K562 (cell line): Measurements from ENCODE around the gene PARPBP. TPM values are rescaled to one million over a fixed set of nuclear protein-coding genes. Genes with fewer than 3 reads are reported as not detected.

Experiments
- ATAC-seq: fragments of 200-7000 bp; cut with Tn5 transposase; 3 replicates; pipeline ENCODE4 v1.9.1; 2020; ENCODE audit warnings: moderate library complexity
- BruUV-seq: library from RNA; stranded (reverse); fragments of 400-500 nt; replicated peaks from 2 replicates; lab custom pipeline; 2021; lab: Mats Ljungman, UMichigan
- CTCF ChIA-PET: fragments of 300-600 bp; formaldehyde crosslinking; extraction: SDS; loops from one replicate; lab custom pipeline; 2021; ENCODE audit warnings: low intra/inter-chr PET ratio; lab: Yijun Ruan, JAX
- POLR2A ChIA-PET: fragments of 300-600, 350-650 bp; sonication (Branson Sonifier 250); formaldehyde crosslinking; extraction: SDS; loops from one replicate; lab custom pipeline; 2021; ENCODE audit warnings: antibody characterized with exemption, inconsistent platforms; lab: Yijun Ruan, JAX
- DNase-seq, 4 experiments: peaks; one replicate each; pipeline versions ENCODE4 v3.0.0 to v3.0.0-alpha.2; 2011 to 2018; ENCODE audit warnings: low spot score in 3 of 4, mixed read lengths in 3 of 4; ENCODE audit errors: extremely low read depth in 1 of 4
- FAIRE-seq: peaks from 2 replicates; lab custom pipeline; 2011; peaks lifted over from hg19 to GRCh38; lab: Jason Lieb, UNC
- H2AFZ ChIP-seq: 2 replicates; pipeline ENCODE4 v1.6.0; 2011; ENCODE audit warnings: low read depth, low read length, control low read depth, inconsistent platforms
- H3K27ac ChIP-seq: fragments of 200-600 bp; 3 replicates; pipeline ENCODE4 v1.8.0; 2011; ENCODE audit warnings: low read depth, mild to moderate bottlenecking, control low read depth, inconsistent platforms, low read length, moderate library complexity, mixed read lengths; ENCODE audit errors: extremely low read depth
- H3K27me3 ChIP-seq, 2 experiments: fragments of 300-600 bp in 1 of 2; 2 replicates in 1 of 2; 3 replicates in 1 of 2; pipeline versions ENCODE4 v1.6.0 to v1.8.0; 2011; ENCODE audit warnings: inconsistent platforms in 2 of 2, low read length in 2 of 2, mild to moderate bottlenecking in 1 of 2, mixed read lengths in 1 of 2, moderate library complexity in 1 of 2; ENCODE audit not compliant: control insufficient read depth in 2 of 2, insufficient read depth in 2 of 2
- H3K36me3 ChIP-seq: fragments of 300-600 bp; 3 replicates; pipeline ENCODE4 v1.8.0; 2011; ENCODE audit warnings: mild to moderate bottlenecking, low read length, inconsistent platforms; ENCODE audit not compliant: control insufficient read depth, insufficient read depth
- H3K4me1 ChIP-seq, 2 experiments: fragments of 200-600 bp in 1 of 2; replicated peaks in 1 of 2; 2 replicates in 1 of 2; 3 replicates in 1 of 2; pipeline versions ENCODE4 v1.5.1 to v1.8.0; 2011; ENCODE audit warnings: inconsistent platforms in 2 of 2, low read length in 2 of 2, mild to moderate bottlenecking in 1 of 2, mixed read lengths in 1 of 2, moderate library complexity in 1 of 2; ENCODE audit not compliant: control insufficient read depth in 2 of 2, insufficient read depth in 2 of 2
- H3K4me2 ChIP-seq: 2 replicates; pipeline ENCODE4 v1.6.1; 2011; ENCODE audit warnings: low read length, control low read depth, inconsistent platforms, mixed read lengths; ENCODE audit not compliant: insufficient read depth
- H3K4me3 ChIP-seq: fragments of 200-600 bp; sonication (generic), shearing (Covaris generic); 2 replicates; pipeline ENCODE4 v1.5.1; 2016; ENCODE audit warnings: control low read depth, inconsistent platforms
- H3K79me2 ChIP-seq: fragments of 200-600 bp; 3 replicates; pipeline ENCODE4 v1.8.0; 2011; ENCODE audit warnings: low read length, inconsistent platforms; ENCODE audit not compliant: control insufficient read depth, insufficient read depth
- H3K9ac ChIP-seq, 2 experiments: 2 replicates each; pipeline versions ENCODE4 v1.6.0 to v1.6.1; 2011; ENCODE audit warnings: low read depth in 2 of 2, low read length in 2 of 2, control low read depth in 1 of 2, inconsistent platforms in 1 of 2, mild to moderate bottlenecking in 1 of 2, mixed read lengths in 1 of 2; ENCODE audit not compliant: insufficient read depth in 1 of 2
- H3K9me1 ChIP-seq: one replicate; pipeline ENCODE4 v1.6.0; 2011; ENCODE audit warnings: inconsistent platforms, mild to moderate bottlenecking, low read length, moderate library complexity; ENCODE audit not compliant: control insufficient read depth, insufficient read depth
- H3K9me3 ChIP-seq: replicated peaks from 2 replicates; pipeline ENCODE4 v1.5.1; 2011; ENCODE audit warnings: low read depth, low read length, inconsistent platforms; ENCODE audit not compliant: control insufficient read depth, insufficient read depth
- H4K20me1 ChIP-seq: replicated peaks from 2 replicates; pipeline ENCODE4 v1.6.1; 2011; ENCODE audit warnings: low read length, inconsistent platforms, mixed read lengths; ENCODE audit not compliant: control insufficient read depth, insufficient read depth
- C11orf30 ChIP-seq: fragments of 450-650 bp; IDR thresholded peaks from 2 replicates; pipeline ENCODE4 v1.6.1; 2016; ENCODE audit warnings: low read depth, mild to moderate bottlenecking
- ETS2 ChIP-seq: IDR thresholded peaks from 2 replicates; pipeline ENCODE4 v1.6.1; 2016; ENCODE audit warnings: borderline replicate concordance, missing genetic modification characterization, mild to moderate bottlenecking, moderate library complexity, missing compliant biosample characterization; ENCODE audit not compliant: poor library complexity, severe bottlenecking
- EWSR1 ChIP-seq: fragments of 450-650 bp; IDR thresholded peaks from 2 replicates; pipeline ENCODE4 v1.6.1; 2018; ENCODE audit warnings: borderline replicate concordance, mild to moderate bottlenecking, low read depth, moderate library complexity; ENCODE audit not compliant: partially characterized antibody
- GABPB2 ChIP-seq: fragments of 250-450 bp; sonication (Bioruptor Pico); conservative IDR thresholded peaks from 2 replicates; pipeline ENCODE4 v1.5.1; 2021; ENCODE audit warnings: mild to moderate bottlenecking
- IRF2 ChIP-seq: sonication (generic); formaldehyde crosslinking; IDR thresholded peaks from 2 replicates; pipeline ENCODE4 v1.8.1; 2022; ENCODE audit warnings: mild to moderate bottlenecking, missing genetic modification reagents
- PTBP1 ChIP-seq: fragments of 200-400 bp; formaldehyde crosslinking; IDR thresholded peaks from 2 replicates; pipeline ENCODE4 v1.6.1; 2017; ENCODE audit warnings: low read depth, low read length
- RBFOX2 ChIP-seq: fragments of 200-400 bp; formaldehyde crosslinking; IDR thresholded peaks from 2 replicates; pipeline ENCODE4 v1.6.1; 2017; ENCODE audit warnings: low read depth, mild to moderate bottlenecking, low read length, moderate library complexity
- SMAD2 ChIP-seq: fragments of 150-350 bp; IDR thresholded peaks from 2 replicates; pipeline ENCODE4 v1.6.1; 2014; ENCODE audit warnings: low read depth, mild to moderate bottlenecking, low read length
- ZNF785 ChIP-seq: fragments of 250-450 bp; sonication (Bioruptor Pico); IDR thresholded peaks from 2 replicates; pipeline ENCODE4 v1.4.0; 2020; ENCODE audit warnings: mild to moderate bottlenecking
- ZNF79 ChIP-seq: fragments of 250-450 bp; sonication (Bioruptor Pico); IDR thresholded peaks from 2 replicates; pipeline ENCODE4 v1.4.0; 2020; ENCODE audit warnings: low read depth, mild to moderate bottlenecking, moderate library complexity
- WGBS: fragments of 100-300 bp; shearing (Covaris generic); methylation state at CpG from one replicate; pipeline ENCODE4 v1.1.6; 2016; ENCODE audit warnings: low coverage, mixed read lengths; ENCODE audit not compliant: insufficient coverage; ENCODE audit errors: missing lambda C conversion rate; 5-methylcytosine and 5-hydroxymethylcytosine counted together
- in situ Hi-C: fragments of 300-500 bp; cut with MboI; formaldehyde crosslinking; loops from 4 replicates; pipeline ENCODE4 v1.15.0; 2018; ENCODE audit warnings: inconsistent platforms, mixed read lengths
- intact Hi-C: fragments of 100-400 bp; cut with micrococcal nuclease; formaldehyde crosslinking; loops from 2 replicates; pipeline ENCODE4 v1.14.2; 2022
- polyA plus RNA-seq, 8 experiments: library from polyadenylated mRNA; depleted of rRNA in 4 of 8; stranded (reverse) in 5 of 8; unstranded in 3 of 8; fragments of >200 nt; fragmentation: Nextera tagmentation in 2 of 8; fragmentation: Illumina TruSeq in 1 of 8; extraction: Ambion mirVana in 2 of 8; extraction: Trizol in 1 of 8; gene quantifications; 2 replicates each; pipeline versions ENCODE4 v1.2.1 to v1.2.3, GENCODE V29; 2011 to 2014; ENCODE audit warnings: inconsistent platforms in 1 of 8, missing spikeins in 1 of 8
- total RNA-seq, 7 experiments: library from RNA; depleted of rRNA in 6 of 7; stranded (reverse); fragments of >200 nt in 6 of 7; fragmentation: Illumina TruSeq in 2 of 7; extraction: Trizol in 2 of 7; gene quantifications; 2 replicates each; pipeline versions ENCODE4 v1.2.1 to v1.2.3, GENCODE V29; 2011 to 2021; ENCODE audit warnings: low replicate concordance in 1 of 7
- TF ChIP-seq, protein P1 (sequence below): fragments of 450-650 bp; formaldehyde crosslinking; IDR thresholded peaks from 2 replicates; pipeline ENCODE4 v1.4.0; 2020; ENCODE audit warnings: mild to moderate bottlenecking, mixed read lengths
- TF ChIP-seq, protein P2 (sequence below): sonication (generic); formaldehyde crosslinking; IDR thresholded peaks from 2 replicates; pipeline ENCODE4 v1.4.0; 2020; ENCODE audit warnings: mild to moderate bottlenecking, missing genetic modification reagents

Gene PARPBP
- total and polyA plus RNA-seq, 9 of the 15 experiments (the other 6 are each of a cell fraction or from before 2014, with no cell fraction given) = 26.1 to 62.5 (median 49.0) TPM

DNA sequence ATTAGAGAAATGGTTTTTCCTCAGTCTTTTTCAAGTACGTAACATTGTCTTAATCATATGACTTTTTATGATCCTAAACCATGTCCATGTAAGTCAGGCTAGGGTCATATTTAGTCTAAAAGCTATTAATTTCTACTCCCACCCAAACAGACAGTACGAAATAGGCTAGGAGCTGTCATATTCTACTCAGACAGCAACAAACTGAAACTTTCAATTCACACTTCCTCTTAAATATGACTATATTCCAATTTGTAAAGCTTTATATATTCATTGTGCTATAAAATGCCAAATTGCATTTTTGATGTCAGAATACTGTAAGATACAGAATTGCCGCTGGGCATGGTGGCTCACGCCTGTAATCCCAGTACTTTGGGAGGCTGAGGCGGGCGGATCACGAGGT is 3.6 kb upstream of the PARPBP start:
- Histone ChIP-seq H2AFZ (no peak overlapping the region), H3K4me2 (no peak overlapping the region), H3K36me3 (peaks cover 60% of the 10 kb centered on the region), H4K20me1 (no peaks in the 10 kb centered on the region), H3K4me1 (no peaks in the 10 kb centered on the region; a peak in 1 of 5 replicates), H3K9ac (no peak overlapping the region), H3K4me3 (no peak overlapping the region), H3K9me3 (no peaks in the 10 kb centered on the region), H3K27ac (no peak overlapping the region), H3K27me3 (no peaks in the 10 kb centered on the region), H3K9me1 (no peaks in the 10 kb centered on the region), H3K79me2 (peaks cover 31% of the 10 kb centered on the region)
- CTCF ChIA-PET = no interaction called here
- intact Hi-C loops = no loop called here
- 95% methylated on average over 7 of the region's 7 CpGs for WGBS
- ATAC-seq (no peak), DNase-seq (no peak), FAIRE-seq (no peak)
- peak; percentile 16; the same call in 1 of the 2 replicates for TF ChIP-seq C11orf30
- TF ChIP-seq SMAD2 = no peak
- POLR2A ChIA-PET = interaction anchor here (1.0 kb wide), 1 partner anchor 11 kb away, joined by 3 read pairs; no protein-coding TSS in a partner anchor
- no TSS peak for BruUV-seq
- in situ Hi-C loops = loop anchor here (10.0 kb wide), 1 partner anchor 1688 kb away; no protein-coding TSS in a partner anchor

DNA sequence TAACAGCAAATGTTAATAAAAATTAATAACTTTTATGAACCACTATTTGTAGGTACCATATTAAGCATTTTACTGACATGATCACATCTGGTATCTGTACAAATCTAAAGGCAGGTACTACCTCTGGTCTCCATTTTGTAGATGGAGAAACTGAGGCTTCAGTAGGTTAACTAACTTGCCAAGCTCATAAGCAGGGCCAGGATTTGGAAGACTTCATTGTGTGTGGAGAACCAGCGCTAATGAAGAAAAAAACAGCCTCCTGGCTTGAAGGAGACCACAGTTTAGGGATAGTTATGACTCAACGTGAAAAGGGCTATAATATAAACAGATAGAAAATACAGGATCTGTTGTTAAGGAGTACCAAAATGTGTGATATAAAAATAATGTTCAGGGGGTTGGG is 1.1 kb upstream of the PARPBP start:
- Histone ChIP-seq H3K27ac (peak overlapping the region; percentile 85; the same call in 1 of the 3 replicates), H3K4me3 (peak overlapping the region; percentile 84), H2AFZ (peak overlapping the region; percentile 97; the same call in 1 of the 2 replicates), H3K4me1 (peaks cover 0 to 8% of the 10 kb centered on the region in 2 experiments; a peak in 2 of 5 replicates), H4K20me1 (no peaks in the 10 kb centered on the region), H3K9me1 (no peaks in the 10 kb centered on the region), H3K9ac (peak overlapping the region in 1 of 2 experiments; percentile 95; a peak in 3 of 4 replicates), H3K36me3 (peaks cover 57% of the 10 kb centered on the region), H3K4me2 (peak overlapping the region; percentile 98), H3K27me3 (no peaks in the 10 kb centered on the region), H3K9me3 (no peaks in the 10 kb centered on the region), H3K79me2 (peaks cover 56% of the 10 kb centered on the region)
- FAIRE-seq (no peak), ATAC-seq (no peak), DNase-seq (no peak)
- ChIA-PET POLR2A (interaction anchor here (2.2 kb wide), 1 partner anchor 8 kb away, joined by 7 read pairs; no protein-coding TSS in a partner anchor), CTCF (no interaction called here)
- intact Hi-C loops = no loop called here
- BruUV-seq = no TSS peak
- in situ Hi-C loops = loop anchor here (10.0 kb wide), 1 partner anchor 1686 kb away; no protein-coding TSS in a partner anchor
- 7% methylated on average over 2 of the region's 2 CpGs for WGBS
- TF ChIP-seq, protein P1, sequence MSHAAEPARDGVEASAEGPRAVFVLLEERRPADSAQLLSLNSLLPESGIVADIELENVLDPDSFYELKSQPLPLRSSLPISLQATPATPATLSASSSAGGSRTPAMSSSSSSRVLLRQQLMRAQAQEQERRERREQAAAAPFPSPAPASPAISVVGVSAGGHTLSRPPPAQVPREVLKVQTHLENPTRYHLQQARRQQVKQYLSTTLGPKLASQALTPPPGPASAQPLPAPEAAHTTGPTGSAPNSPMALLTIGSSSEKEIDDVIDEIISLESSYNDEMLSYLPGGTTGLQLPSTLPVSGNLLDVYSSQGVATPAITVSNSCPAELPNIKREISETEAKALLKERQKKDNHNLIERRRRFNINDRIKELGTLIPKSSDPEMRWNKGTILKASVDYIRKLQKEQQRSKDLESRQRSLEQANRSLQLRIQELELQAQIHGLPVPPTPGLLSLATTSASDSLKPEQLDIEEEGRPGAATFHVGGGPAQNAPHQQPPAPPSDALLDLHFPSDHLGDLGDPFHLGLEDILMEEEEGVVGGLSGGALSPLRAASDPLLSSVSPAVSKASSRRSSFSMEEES = no peak
- TF ChIP-seq GABPB2 (CRISPR knock-in tag) (no peak), IRF2 (no peak), RBFOX2 (no peak), ZNF79 (no peak), ZNF785 (CRISPR knock-in tag) (no peak), PTBP1 (no peak), ETS2 (no peak), EWSR1 (no peak)
- TF ChIP-seq, protein P2, sequence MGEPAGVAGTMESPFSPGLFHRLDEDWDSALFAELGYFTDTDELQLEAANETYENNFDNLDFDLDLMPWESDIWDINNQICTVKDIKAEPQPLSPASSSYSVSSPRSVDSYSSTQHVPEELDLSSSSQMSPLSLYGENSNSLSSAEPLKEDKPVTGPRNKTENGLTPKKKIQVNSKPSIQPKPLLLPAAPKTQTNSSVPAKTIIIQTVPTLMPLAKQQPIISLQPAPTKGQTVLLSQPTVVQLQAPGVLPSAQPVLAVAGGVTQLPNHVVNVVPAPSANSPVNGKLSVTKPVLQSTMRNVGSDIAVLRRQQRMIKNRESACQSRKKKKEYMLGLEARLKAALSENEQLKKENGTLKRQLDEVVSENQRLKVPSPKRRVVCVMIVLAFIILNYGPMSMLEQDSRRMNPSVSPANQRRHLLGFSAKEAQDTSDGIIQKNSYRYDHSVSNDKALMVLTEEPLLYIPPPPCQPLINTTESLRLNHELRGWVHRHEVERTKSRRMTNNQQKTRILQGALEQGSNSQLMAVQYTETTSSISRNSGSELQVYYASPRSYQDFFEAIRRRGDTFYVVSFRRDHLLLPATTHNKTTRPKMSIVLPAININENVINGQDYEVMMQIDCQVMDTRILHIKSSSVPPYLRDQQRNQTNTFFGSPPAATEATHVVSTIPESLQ (CRISPR knock-in tag) = no peak
